ENCODE results near the gene SMCO2. TPM values are rescaled to one million over a fixed set of nuclear protein-coding genes. Genes with fewer than 3 reads are reported as not detected.
A peak's percentile ranks its signal among the peaks of the same experiment; 100 is the strongest.

Gene SMCO2
- total RNA-seq, 1 experiment from 2014 or later: 1.6 TPM

- DNase-seq (ENCODE audit: low read depth): no peak
Measured at GRCh38 chr12:27499377-27499776, 52.8 kb downstream of the SMCO2 start.

- no peak for DNase-seq (ENCODE audit: low read depth)
Measured at GRCh38 chr12:27500546-27500945, 54.0 kb downstream of the SMCO2 start.

GRCh38 chr12:27502021-27502435 lies 55.5 kb downstream of the SMCO2 start:
- DNase-seq (ENCODE audit: low read depth): no peak

- peak; percentile 66 for DNase-seq (ENCODE audit: low read depth)
Measured at GRCh38 chr12:27504507-27504906, 58.0 kb downstream of the SMCO2 start.

GRCh38 chr12:27505109-27505508 lies 58.6 kb downstream of the SMCO2 start:
- DNase-seq (ENCODE audit: low read depth): peak; percentile 46

DNA sequence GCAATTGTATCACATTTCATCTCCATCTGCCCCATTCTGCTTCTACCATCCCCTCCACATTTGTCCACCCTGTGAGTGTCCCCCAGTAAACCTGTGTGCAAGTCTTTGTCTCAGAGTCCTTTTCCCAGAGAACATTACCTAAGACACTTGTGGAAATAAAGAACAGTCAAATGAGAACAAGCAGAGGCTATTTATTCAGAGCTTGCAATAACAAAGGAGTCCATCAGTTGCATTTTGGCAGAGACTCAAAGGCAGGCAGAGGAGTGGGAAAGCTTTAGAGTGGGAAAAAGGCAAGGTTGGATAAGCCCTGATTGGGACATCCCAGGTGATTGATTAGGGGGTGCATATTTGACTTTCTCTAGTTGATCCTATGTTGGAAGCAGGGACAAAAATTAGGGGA lies 59.2 kb downstream of the SMCO2 start:
- no peak for DNase-seq (ENCODE audit: low read depth)

- DNase-seq (ENCODE audit: low read depth): no peak
Measured at GRCh38 chr12:27506645-27507189, 60.2 kb downstream of the SMCO2 start.

DNA sequence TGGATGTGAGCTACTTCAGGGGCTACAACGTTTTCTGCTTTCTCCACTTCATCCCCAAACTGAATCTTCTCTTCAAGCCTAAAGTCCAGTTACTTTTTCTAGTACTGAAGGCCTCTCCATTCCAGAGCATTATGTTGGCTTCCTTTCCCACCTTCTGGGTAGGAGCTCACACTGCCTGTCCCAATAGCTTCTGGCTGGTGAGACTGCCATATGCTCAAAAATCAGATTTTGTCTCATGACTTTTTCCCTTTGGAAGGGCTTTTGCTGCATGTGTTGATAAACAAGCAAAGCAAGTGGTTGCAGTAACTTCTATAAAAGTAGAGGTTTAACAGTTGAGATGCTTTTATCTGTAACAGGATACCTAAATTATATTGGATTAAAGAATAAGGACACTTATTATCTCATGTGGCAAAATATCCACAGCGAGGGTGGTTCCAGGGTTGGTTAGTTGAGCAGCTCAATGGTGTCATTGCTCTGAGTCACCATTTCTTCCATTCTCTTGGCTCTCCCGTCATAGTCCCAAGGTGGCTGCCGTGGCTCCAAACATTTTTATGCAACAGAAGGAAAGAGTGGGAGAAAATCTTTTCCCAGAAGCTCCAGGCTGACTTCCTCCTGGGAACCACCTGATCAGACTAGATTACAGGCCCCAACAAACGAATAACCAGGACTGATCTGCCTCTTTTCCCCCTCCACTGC lies 62.3 kb downstream of the SMCO2 start:
- no peak for DNase-seq (ENCODE audit: low read depth)

DNA sequence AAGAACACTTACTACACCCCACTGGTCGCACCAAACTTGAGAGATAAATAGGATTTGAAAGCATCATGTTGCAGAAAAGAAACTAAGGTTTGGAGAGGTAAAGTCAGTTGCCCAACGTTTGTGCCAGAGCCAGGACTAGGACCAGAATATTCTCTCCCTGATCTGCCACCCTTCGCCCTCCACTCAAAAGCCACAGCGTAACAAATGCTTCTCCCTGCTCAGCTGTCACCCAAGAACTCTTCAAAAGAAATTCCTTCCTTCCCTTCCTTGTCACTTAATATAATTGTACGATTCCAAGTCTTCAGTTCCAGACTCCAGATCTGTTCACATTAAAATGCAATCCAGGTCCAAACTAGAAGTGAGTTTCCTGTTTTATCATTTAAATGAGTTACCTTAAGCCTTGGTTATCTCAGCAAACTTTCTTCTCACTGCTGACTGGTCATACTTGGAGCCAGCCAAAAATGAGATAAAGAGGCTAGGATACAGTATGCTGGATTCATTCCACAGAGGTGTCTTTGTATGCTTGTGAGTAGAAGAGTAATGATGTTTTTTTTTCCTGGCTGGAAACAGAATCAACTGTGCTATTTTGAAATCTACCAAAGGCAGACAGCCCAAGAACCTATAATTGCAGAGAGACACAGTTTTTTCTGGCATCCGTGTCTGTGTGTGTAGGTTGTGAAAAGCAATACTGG lies 64.6 kb downstream of the SMCO2 start:
- DNase-seq (ENCODE audit: low read depth): no peak

DNA sequence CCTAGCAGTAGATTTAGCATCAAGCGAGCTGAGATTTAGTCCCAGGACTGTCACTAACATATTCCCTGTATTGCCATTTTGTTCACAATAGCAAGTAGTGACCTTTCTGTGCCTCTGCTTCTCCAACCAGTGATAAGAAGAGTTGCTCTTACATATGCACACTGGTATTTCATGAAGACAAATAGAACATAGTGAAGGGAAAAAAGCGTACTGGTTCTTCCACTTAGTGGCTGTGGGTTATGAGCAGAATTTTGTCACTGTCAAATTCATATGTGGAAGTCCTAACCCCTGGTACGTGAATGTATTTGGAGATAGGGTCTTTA lies 65.1 kb downstream of the SMCO2 start:
- no peak for DNase-seq (ENCODE audit: low read depth)

DNA sequence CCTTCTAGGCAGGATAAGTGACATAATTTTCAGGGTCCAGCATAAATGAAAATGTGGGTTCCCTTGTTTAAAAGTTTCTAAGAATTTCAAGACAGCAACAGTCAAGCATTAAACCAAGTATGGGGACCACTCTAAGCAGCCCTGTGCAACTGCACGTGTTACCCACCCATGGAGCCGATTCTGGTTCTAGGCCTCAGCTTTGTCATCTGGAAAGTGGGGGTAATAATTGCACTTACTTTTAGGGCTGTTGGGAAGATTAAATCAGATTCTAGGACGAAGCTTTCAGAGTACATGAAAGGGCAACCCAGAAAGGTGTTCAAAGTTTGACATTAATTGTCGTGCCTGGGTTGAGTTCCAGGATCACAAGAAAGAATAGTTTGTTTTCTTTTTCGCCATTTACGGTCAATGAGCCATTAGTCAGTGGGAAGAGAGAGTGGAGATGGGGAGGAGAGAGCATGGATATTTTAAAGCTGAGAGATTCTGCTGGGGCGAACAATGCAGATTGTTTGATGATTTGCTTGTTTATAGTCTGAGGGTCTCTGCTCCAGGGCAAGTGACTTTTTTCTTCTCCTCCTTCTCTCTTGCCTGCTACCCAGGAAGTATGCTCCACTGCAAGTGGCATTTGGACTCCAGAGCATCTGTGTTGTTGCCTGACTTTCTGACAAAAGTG lies 66.8 kb downstream of the SMCO2 start:
- no peak for DNase-seq (ENCODE audit: low read depth)

DNA sequence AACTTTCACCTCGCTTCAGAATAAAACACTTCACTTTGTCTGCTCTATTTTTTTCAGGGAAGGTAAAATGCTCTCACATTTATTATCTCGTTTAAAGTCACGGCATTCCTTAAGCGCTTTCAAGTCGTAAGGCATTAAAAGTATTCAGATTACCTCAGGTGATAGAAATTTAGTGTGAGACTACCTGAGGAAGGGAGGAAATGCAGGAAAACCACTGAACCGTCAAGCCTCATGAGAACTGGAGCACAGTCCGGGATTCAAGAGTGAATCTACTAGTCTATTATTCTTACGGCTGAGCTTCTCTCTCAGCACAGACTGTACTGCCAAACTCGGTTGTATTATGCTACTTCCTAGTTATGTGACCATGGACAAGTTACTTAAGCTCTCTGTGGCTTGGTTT lies 69.1 kb downstream of the SMCO2 start:
- DNase-seq (ENCODE audit: low read depth): no peak

- no peak for DNase-seq (ENCODE audit: low read depth)
Measured at GRCh38 chr12:27516625-27517024, 70.1 kb downstream of the SMCO2 start.

GRCh38 chr12:27517546-27517945 lies 71.0 kb downstream of the SMCO2 start:
- DNase-seq (ENCODE audit: low read depth): no peak

DNA sequence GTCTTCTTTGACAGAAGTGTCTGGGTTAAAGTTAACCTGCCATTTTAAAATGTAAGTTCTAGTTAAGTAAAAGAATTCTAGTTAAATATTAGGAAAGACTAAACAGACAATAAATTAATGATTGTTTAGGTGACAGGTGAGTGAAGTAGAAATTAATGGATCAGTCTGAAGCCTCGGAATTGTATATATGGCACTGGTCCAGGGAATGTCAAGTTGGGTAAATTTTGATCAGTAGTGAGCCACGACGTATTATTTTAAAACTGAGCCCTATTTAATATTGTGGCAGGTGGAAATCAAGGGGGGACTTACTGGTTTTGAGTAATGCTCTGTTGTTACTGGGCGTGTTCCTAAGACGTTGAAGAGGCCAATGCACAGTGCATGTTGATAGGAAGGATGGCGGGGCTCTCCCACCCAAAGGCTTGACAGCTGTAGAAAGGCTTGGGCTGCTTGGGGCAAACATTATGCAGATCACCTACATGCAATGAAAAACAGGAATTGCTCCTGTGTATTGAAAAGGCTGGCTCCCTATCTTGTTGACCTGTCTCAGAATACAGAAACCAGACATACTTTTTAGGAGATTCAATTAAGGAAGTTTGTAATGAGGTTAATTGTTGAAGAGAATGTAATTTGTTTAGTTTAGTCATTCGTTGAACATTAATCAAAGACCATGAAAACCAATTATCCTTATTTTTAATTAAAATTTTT lies 71.6 kb downstream of the SMCO2 start:
- DNase-seq (ENCODE audit: low read depth): no peak

DNA sequence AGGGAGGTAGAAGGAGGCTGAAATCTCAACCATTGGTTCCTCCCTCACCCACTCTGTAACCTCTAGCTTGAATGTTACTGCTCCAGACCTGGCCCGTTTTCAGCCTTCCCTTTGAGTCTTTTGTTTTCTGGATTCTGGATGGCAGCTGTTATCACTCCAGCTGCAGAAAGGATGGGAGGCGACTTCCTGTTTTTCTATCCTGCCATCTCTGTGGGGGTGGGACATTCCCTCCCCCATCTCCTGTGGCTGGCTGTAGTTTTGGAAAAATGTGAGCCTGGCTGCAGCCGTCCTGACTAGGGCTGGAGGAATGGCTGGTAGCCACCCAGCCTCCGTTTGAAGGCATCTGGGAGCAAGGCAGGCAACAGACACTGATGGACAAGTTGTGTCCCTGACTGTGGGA lies 74.5 kb downstream of the SMCO2 start:
- DNase-seq (ENCODE audit: low read depth): no peak

GRCh38 chr12:27521981-27522380 lies 75.4 kb downstream of the SMCO2 start:
- DNase-seq (ENCODE audit: low read depth): no peak

- DNase-seq (ENCODE audit: low read depth): no peak
Measured at GRCh38 chr12:27523305-27523641, 76.7 kb downstream of the SMCO2 start.

- DNase-seq (ENCODE audit: low read depth): peak; percentile 98
Measured at GRCh38 chr12:27523642-27524493, 77.3 kb downstream of the SMCO2 start, which contains the start of gene PPFIBP1. TSS of gene PPFIBP1 (plus strand) at chr12:27524206. CDS start at chr12:27633397, 109,191 bp downstream.

DNA sequence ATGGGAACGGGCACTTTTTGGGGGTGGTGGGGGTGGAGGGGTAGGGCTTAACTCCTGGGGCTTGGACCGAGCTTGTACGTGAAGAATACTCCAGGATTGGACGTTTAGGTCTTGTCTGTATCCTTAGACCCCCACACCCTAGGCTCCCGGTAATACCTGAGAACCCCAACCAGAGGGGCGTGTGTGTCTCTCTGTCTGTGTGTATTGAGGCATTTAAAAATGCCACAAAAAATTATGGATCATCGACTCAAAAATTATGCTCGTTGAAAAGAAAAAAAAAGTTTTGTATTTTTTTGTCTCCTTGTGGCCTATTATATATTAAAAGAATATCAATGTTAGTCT lies 77.9 kb downstream of the SMCO2 start:
- no peak for DNase-seq (ENCODE audit: low read depth)
